GM18526 (cell line): Measurements from ENCODE around the gene SDS.

ENCODE experiments used
- POLR2A ChIP-seq: IDR thresholded peaks from 3 replicates; pipeline ENCODE4 v1.6.1; 2011; ENCODE audit not compliant: insufficient read length; ENCODE audit errors: extremely low read depth

The SDS gene

DNA sequence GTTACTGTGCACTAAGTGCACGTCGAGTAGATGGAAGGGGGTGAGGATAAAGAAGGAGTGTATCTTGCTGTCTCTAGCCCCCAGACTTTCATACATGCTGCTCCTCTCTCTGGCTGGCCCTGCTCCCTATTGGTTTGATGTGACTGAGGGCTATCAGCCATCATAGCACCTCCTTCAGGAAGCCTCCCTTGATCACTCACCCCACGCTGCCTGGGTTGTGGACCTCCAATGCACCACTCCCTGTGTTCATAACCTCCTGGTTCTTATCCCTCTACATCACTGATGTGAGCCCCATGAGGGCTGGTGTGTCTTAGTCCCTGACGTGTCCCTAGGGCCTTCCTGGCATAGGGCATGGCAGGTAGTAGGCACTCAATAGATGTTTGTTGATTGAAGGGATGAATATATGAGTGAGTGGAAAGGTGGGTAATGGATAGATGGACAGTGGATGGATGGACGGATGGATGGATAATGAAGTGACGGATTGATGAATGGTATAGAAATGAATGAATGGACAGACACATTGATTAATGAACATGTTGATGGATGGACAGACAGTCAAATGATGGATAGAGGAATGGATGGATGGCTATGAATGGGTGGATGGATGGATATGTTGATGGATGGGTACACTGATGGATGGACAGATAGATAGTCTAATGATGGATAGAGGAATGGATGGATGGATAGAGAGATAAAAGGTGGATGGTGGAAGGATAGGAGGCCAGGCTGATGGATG lies 33.5 kb upstream of the SDS start:
- TF ChIP-seq POLR2A: no peak

DNA sequence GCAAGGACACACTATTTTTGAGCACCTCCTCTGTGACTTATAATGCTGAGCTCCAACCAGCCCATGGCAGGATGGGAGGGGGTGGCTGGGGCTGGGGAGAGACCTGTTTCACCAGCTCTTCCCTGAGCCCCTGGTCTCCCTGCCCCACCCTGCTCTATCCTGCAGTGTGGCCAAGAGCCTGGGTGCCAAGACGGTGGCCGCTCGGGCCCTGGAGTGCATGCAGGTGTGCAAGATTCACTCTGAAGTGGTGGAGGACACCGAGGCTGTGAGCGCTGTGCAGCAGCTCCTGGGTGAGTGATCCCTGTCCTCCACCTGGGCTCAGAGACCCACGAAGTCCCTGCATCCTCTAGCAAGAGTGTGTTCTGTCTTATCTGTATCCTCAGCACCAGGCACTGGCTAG lies 32.9 kb upstream of the SDS start:
- TF ChIP-seq POLR2A: no peak

DNA sequence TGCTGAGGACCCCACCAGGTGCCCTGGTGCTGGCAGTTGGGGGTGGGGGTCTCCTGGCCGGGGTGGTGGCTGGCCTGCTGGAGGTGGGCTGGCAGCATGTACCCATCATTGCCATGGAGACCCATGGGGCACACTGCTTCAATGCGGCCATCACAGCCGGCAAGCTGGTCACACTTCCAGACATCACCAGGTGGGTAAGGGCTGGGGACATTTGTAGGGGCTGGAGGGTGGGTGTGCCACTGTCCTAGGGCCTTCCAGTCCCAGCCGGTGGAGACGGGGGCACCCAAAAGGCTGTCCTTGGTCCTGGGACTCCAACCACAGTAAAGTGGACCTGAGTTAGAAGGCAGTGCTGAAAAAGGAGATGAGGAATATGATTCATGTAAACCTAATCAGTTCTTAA lies 31.7 kb upstream of the SDS start:
- no peak for TF ChIP-seq POLR2A

DNA sequence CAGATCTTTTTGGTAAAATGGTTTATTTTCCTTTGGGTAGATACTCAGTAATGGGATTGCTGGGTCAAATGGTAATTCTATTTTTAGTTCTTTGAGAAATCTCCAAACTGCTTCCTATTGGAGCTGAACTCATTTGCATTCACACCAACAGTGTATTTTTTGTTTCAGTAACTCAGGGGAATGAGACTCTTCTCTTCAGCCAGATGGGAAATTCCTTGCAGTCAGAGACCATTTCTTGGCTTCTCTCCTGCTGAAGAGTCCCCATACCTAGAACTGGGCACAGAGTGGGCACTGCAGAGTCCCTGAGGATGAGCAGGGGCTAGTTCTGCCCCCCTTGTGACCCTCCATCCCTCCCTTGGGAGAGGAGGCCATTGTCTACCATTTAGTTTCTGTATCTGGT lies 29.3 kb upstream of the SDS start:
- no peak for TF ChIP-seq POLR2A

DNA sequence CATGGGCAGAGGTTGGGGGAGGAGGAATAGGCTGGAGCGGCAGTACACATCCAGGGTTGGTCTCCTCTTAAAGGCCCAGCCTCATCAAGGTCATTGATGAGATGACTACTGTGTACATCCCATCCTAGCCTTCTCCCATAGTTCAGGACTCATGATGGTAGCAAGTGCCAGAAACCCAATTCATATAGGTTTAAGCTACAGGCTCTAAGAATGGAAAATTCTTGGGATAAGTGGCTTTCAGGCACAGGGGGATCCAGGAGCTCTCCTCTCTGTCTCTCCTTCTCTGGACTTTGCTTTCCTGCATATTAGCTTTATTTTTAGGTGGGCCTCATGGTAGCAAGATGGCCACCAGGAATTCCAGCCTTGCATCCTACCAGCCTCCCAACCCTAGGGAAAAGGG lies 24.8 kb upstream of the SDS start:
- no peak for TF ChIP-seq POLR2A

DNA sequence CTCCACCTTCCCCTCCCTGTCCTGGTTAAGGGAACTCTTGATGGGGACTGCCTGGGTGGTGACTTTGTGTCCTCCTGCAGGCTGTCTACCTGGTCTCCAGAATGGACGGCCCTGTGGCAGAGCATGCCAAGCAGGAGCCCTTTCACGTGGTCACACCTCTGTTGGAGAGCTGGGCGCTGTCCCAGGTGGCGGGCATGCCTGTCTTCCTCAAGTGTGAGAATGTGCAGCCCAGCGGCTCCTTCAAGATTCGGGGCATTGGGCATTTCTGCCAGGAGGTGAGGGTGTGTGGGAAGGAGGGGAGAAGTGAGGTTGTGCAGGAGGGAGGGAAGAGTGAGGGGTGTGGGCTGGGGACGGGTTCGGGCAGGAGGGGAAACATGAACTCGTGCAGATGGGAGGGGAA lies 24.2 kb upstream of the SDS start:
- TF ChIP-seq POLR2A: no peak

DNA sequence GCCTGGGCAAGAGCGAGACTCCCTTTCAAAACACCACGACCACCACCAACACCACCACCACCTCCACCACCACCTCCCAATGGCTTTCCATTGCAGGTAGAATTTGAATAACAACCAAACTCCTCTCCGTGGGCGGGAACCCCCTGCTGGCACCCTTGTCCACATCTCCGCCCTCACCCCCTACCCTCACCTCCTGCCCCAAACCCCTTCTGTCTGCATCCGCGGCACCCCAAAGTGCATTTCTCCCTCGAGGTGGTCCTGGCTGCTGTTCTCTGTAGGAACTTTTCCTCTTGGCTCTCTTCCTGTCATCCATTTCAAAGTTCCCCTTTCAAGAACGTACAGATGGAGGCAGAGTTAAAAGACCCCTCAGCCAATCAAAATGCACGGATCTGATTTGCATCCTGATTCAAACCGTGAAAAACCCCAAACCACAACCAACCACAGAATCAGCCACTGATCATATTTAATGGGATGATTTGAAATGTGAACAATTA lies 22.3 kb upstream of the SDS start:
- TF ChIP-seq POLR2A: no peak

DNA sequence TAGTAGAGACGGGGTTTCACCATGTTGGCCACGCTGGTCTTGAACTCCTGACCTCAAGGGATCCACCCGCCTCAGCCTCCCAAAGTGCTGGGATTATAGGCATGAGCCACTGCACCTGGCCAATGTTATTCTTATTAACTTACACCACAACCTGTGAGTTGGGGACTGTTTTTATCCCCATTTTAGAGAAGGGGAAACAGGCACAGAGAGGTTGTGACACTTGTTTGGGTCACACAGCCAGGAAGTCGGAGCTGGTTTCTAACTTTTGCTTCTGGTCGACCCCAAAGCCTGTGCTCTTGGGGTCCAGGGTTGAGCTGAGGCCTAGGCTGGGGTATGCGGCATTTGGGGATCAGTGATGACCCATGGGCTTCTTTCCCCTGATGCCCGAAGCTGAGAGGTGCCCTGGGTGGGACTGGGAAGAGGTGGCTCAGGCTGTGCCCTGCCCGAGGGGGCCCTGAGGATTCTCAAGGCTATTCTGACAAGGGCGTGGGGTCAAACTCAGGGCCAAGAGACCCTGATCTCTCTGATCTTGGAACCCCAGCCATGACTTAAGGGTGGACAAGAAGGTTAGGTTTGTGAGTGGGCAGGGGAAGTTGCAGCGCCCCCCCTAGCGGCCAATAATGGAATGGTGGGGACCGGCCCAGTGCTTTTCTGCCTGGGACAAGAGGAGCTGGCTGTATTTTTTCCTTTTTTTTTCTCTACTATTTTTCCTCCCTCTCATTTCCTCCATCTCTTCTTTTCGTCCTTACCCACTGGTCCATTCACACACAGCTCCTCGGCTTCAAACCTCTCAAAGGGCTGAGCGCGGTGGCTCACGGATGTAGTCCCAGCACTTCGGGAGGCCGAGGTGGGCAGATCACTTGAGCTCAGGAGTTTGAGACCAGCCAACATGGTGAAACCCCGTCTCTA lies 21.5 kb upstream of the SDS start:
- no peak for TF ChIP-seq POLR2A

DNA sequence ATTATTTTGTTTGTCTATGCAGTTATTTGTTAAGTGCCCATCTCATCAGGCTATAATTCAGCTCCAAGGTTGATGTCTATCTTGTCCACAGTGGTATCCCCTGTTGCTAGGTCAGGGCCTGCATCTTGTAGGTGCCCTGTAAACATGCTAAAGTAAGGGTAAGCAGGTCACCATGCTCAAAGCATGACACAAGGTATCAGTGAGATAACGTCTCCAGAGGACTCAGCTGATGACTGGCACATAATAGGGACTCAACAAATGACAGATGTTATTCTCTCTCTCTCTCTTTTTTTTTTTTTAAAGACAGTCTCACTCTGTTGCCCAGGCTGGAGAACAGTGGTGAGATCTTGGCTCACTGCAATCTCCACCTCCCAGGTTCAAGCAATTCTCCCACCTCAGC lies 20.8 kb upstream of the SDS start:
- no peak for TF ChIP-seq POLR2A

DNA sequence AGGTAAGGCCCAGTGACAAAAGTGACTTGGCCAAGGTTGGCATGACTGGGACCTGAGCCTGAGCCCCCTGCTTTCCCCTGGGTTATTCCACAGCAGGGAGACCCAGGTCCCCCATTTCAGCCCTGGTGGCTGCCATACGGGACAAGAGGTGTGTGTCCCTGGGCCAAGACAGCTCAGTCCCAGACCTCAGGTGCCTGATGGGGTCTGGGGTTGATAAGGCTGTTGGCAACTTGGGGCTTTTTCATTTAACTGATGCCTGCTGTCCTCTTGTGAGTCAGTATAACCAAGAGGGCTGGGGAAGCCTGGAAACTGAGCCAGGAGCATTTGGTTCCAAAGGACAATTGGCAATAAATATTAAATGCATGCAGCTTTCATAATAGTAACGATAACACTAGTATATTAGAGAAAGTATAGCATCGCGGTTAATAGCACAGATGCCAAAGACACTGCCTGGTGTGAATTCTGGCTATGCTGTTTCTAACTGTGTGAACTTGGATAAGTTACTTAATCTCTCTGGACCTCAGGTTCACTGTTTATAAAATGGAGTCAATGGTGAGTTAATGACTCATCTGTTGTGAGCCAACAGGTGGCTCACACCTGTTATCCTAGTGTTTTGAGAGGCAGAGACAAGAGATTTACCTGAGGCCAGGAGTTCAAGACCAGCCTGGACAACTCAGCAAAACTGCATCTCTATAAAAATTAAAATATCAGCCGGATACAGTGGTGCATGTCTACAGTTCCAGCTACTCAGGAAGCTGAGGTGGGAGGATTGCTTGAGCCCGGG lies 19.4 kb upstream of the SDS start:
- no peak for TF ChIP-seq POLR2A

DNA sequence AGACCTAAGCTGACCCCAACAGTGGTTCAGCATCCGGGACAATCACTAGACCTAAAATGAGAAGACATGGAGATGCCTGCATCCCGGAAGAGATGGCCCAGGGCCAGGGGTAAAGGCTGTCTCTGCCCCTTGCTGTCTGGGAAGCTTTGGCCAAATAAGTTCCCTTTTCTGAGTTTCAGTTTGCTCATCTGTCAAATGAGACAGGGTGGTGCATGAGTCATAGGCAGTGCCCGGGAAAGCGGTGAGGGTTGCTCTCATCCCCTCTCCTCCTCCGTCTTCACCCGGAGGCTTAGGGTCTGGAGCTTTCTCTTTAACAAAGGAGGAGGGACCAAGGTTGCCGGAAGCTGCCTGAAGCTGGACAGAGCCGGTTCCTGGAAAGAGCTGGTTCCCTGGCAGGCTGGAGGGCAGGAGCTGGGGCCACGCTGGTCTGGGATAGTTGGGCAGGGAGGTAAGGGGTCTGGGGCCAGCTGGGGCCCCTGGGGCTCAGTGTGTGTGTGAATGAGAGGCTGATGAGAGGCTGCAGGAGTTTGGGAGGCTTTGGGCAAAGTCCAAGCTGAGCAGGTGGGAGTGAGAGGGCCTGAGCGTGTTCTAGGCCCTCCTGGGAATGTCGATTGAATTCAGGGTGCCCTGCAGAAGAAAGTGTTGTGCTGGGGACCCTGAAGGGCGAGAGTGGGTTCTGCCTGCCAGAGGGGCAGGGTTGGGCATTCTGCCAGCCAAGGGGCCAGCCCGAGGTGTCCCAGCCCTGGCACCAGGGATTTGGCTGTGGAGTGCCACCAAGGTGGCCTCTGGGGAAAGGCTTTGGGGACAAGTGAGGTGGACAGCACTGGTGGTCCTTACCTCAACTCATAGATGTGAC lies 18.6 kb upstream of the SDS start, which contains the start of gene SDSL:
Gene SDSL (plus strand): TSS at position 351 of the 856 bp plus-strand sequence. CDS start 5,603 bp downstream, outside the sequence.
- peak; percentile 44 for TF ChIP-seq POLR2A

DNA sequence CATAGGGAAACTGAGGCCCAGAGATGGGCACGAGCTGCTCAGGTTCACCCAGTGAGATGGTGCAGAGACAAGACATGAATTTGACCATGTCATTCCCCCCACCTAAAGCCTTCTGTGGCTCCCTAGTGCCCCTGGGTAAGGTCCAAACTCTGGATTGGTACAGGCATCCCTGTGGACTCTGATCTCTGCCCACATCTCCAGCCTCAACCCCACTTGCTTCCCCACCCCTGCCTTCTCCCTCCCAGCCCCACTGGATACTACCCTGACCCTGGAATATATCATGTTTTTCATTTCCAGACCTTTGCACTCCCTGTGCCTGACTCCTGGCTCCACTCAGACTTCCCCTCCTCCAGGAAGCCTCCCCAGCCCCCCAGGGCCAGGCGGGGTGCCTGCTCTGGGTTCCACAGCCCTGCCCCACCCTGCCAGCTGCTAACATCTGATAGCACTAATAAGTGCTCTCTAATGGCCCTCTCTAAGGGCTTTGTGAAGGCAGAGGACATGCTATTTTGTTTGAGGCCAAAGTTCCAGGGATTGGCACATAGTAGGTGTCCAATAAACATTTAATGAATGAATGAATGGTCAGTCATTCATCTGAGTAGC lies 17.4 kb upstream of the SDS start:
- no peak for TF ChIP-seq POLR2A

DNA sequence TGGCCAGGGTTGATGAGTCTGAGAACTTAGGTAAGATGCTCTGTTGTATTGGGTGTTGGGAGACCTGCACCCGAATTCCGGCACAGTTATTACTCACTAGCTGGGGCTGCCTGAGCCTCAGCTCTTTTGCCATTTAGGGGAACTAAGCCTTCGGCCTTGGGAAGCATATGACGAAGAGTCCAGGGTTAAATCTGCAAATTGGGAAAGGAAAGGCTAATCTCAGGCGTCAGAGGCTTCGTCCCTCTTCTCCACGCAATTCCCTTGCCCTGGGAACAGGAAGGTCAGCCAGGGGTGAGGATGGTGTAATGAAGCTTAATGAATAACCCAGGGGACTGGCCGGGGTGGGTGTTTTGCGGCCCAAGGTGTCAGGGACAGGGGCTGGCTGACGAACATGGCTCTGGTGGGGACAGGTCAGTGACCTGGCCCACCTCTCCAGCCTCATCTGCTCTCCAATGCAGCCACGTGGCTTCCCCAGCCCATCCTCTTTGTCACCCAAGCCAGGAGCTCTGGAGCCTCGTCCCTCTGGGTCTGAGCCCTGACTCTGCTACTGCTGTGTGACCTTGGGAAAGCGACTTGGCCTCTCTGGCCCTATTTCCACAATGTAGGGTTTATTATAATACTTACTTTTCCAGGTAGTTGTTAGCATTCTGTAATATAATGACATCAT lies 14.7 kb upstream of the SDS start:
- TF ChIP-seq POLR2A: no peak
